Esophagus muscularis mucosa (tissue), 4 donors: ENCODE results near the gene NR5A2. TPM values are rescaled to one million over a fixed set of nuclear protein-coding genes. Genes with fewer than 3 reads are reported as not detected.

Source experiments
- DNase-seq: peaks from one replicate; pipeline ENCODE4 v3.0.0-alpha.2; 2017; ENCODE audit errors: extremely low spot score
- H3K27ac ChIP-seq, 4 donors: fragments of 200-600 bp; sonication (generic); replicated peaks in 1 of 4; 1 replicate in 3 of 4; 2 replicates in 1 of 4; pipeline ENCODE4 v1.5.1; 2016 to 2019; ENCODE audit warnings: mild to moderate bottlenecking in 1 of 4
- H3K27me3 ChIP-seq, 4 donors: fragments of 200-600 bp; sonication (generic); one replicate each; pipeline versions ENCODE4 v1.5.1 to v1.6.0; 2016 to 2019
- H3K36me3 ChIP-seq, 4 donors: fragments of 200-600 bp; sonication (generic); one replicate each; pipeline ENCODE4 v1.5.1; 2016 to 2019
- H3K4me1 ChIP-seq, 4 donors: fragments of 200-600 bp; sonication (generic); one replicate each; pipeline ENCODE4 v1.5.1; 2016 to 2019
- H3K4me3 ChIP-seq, 4 donors: fragments of 200-600 bp; sonication (generic); 1 replicate in 2 of 4; 2 replicates in 2 of 4; pipeline ENCODE4 v1.5.1; 2016 to 2019; ENCODE audit warnings: mild to moderate bottlenecking in 4 of 4, moderate library complexity in 1 of 4
- H3K9me3 ChIP-seq, 4 donors: fragments of 200-600 bp; sonication (generic); 1 replicate in 3 of 4; 2 replicates in 1 of 4; pipeline ENCODE4 v1.5.1; 2016 to 2019
- EP300 ChIP-seq: sonication (generic); formaldehyde crosslinking; IDR thresholded peaks from one replicate; pipeline ENCODE4 v1.6.1; 2017; ENCODE audit warnings: antibody characterized with exemption
- POLR2A ChIP-seq: fragments of 450-650 bp; IDR thresholded peaks from one replicate; pipeline ENCODE4 v1.6.1; 2017; ENCODE audit warnings: antibody characterized with exemption, moderate library complexity, mild to moderate bottlenecking, low read depth
- POLR2AphosphoS5 ChIP-seq, 2 donors: sonication (generic); formaldehyde crosslinking; IDR thresholded peaks; one replicate each; pipeline ENCODE4 v1.6.1; 2017; ENCODE audit warnings: antibody characterized with exemption in 2 of 2
- WGBS: methylation state at CpG from one replicate; pipeline ENCODE4 v1.1.5; 2018; 5-methylcytosine and 5-hydroxymethylcytosine counted together
- intact Hi-C: fragments of 100-400 bp; cut with DNase I; formaldehyde crosslinking; loops from one replicate; pipeline ENCODE4 v1.15.1; 2023
- total RNA-seq, 4 donors: library from RNA; depleted of rRNA; stranded (reverse); fragments of >200 nt; gene quantifications; one replicate each; pipeline versions ENCODE4 v1.1.0 to v1.2.1, GENCODE V29; 2016
- TF ChIP-seq, protein P1 (sequence below), 3 experiments: fragments of 200-600 bp in 2 of 3; fragments of 450-650 bp in 1 of 3; sonication (generic) in 2 of 3; IDR thresholded peaks; one replicate each; pipeline ENCODE4 v1.5.1; 2017 to 2019; ENCODE audit warnings: antibody characterized with exemption in 3 of 3, mild to moderate bottlenecking in 2 of 3, moderate library complexity in 1 of 3

Gene NR5A2
- total RNA-seq, 4 donors from 2014 or later, result 0.83 to 4.0 (median 2.9) TPM

- intact Hi-C loops, result no loop called here
- no peak for DNase-seq
- TF ChIP-seq POLR2A (no peak), EP300 (no peak), POLR2AphosphoS5 (IDR thresholded peaks at IDR 0.05) (no peak)
- TF ChIP-seq, protein P1, sequence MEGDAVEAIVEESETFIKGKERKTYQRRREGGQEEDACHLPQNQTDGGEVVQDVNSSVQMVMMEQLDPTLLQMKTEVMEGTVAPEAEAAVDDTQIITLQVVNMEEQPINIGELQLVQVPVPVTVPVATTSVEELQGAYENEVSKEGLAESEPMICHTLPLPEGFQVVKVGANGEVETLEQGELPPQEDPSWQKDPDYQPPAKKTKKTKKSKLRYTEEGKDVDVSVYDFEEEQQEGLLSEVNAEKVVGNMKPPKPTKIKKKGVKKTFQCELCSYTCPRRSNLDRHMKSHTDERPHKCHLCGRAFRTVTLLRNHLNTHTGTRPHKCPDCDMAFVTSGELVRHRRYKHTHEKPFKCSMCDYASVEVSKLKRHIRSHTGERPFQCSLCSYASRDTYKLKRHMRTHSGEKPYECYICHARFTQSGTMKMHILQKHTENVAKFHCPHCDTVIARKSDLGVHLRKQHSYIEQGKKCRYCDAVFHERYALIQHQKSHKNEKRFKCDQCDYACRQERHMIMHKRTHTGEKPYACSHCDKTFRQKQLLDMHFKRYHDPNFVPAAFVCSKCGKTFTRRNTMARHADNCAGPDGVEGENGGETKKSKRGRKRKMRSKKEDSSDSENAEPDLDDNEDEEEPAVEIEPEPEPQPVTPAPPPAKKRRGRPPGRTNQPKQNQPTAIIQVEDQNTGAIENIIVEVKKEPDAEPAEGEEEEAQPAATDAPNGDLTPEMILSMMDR (IDR thresholded peaks at IDR 0.05), result no peak
- H3K4me3 ChIP-seq, result no peak overlapping the region
- H3K4me1 ChIP-seq, result no peaks in the 10 kb centered on the region
- no peaks in the 10 kb centered on the region for H3K36me3 ChIP-seq
- 95% methylated on average over 15 of the region's 15 CpGs for WGBS
- peaks cover 0 to 10% (median 0%) of the 10 kb centered on the region in 4 donors for H3K27me3 ChIP-seq
- no peak overlapping the region for H3K27ac ChIP-seq
- H3K9me3 ChIP-seq, result no peaks in the 10 kb centered on the region
These were observed 30.8 kb downstream of the NR5A2 start for GRCh38 chr1:200058341-200058740.

GRCh38 chr1:200062143-200062542 is 34.6 kb downstream of the NR5A2 start:
- TF ChIP-seq POLR2A (no peak), EP300 (no peak), POLR2AphosphoS5 (IDR thresholded peaks at IDR 0.05) (no peak)
- TF ChIP-seq, protein P1 (IDR thresholded peaks at IDR 0.05), result no peak
- intact Hi-C loops, result no loop called here
- Histone ChIP-seq H3K27ac (no peak overlapping the region), H3K27me3 (peaks cover 0 to 15% (median 0%) of the 10 kb centered on the region in 4 donors), H3K36me3 (no peaks in the 10 kb centered on the region), H3K4me1 (no peaks in the 10 kb centered on the region), H3K4me3 (no peak overlapping the region), H3K9me3 (no peaks in the 10 kb centered on the region)
- 76% methylated on average over 2 of the region's 2 CpGs for WGBS
- DNase-seq, result no peak

DNA sequence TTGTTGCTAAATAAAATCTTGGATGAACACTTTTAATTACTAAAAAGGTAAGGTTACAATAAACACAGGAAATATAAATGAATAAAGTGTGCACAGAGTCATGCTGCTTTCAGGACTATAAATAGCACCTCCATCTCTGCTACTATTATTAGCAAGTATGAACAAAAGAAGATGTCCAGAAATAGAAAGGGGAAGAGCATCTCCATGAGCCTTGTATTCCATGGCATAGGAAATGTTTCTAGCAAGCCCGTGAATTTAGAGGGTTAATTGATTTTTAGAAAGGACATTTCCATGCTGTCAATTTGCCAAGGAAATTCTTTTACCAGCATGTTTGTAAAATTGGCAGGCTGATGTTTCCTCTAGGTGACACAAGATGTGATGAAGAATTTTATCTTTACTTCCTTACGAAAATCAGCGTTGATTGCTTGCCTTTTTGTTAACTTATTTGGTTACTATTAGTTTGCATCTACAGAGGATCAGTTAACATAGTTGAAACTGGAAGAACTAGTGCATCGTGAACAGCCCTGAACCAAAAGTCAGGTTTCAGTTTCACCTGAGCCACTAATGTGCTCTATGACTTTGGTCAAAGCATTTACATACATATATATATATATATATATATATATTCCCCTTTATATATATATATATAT is 45.3 kb downstream of the NR5A2 start:
- Histone ChIP-seq H3K4me1 (no peaks in the 10 kb centered on the region), H3K27me3 (peaks cover 0 to under 1% (median 0%) of the 10 kb centered on the region in 4 donors), H3K36me3 (no peaks in the 10 kb centered on the region), H3K27ac (no peak overlapping the region), H3K4me3 (no peak overlapping the region), H3K9me3 (no peaks in the 10 kb centered on the region)
- WGBS, result 71% methylated on average over 4 of the region's 4 CpGs
- DNase-seq, result no peak
- TF ChIP-seq, protein P1 (IDR thresholded peaks at IDR 0.05), result no peak
- no peak for TF ChIP-seq POLR2A
- no peak for TF ChIP-seq EP300
- TF ChIP-seq POLR2AphosphoS5 (IDR thresholded peaks at IDR 0.05), result no peak
- intact Hi-C loops, result no loop called here

DNA sequence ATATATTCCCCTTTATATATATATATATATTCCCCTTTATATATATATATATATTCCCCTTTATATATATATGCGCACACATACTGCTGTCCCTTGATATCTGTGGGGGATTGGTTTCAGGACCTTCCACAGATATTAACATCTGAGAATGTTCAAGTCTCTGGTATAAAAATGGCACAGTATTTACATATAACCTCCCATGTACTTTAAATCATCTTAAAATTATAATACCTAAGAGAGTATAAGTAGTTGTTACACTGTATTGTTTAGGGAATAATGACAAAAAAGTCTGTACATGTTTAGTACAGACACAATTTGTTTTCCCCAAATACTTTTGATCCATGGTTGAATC is 45.8 kb downstream of the NR5A2 start:
- TF ChIP-seq POLR2AphosphoS5 (IDR thresholded peaks at IDR 0.05) (no peak), EP300 (no peak)
- TF ChIP-seq, protein P1 (IDR thresholded peaks at IDR 0.05), result no peak
- intact Hi-C loops, result no loop called here
- no peaks in the 10 kb centered on the region for H3K27me3 ChIP-seq
- 94% methylated on average over 1 of the region's 1 CpG for WGBS
- H3K9me3 ChIP-seq, result no peaks in the 10 kb centered on the region
- H3K4me1 ChIP-seq, result no peaks in the 10 kb centered on the region
- no peaks in the 10 kb centered on the region for H3K36me3 ChIP-seq
- no peak overlapping the region for H3K27ac ChIP-seq
- no peak overlapping the region for H3K4me3 ChIP-seq
- no peak for DNase-seq

GRCh38 chr1:200075522-200075921 is 48.0 kb downstream of the NR5A2 start:
- H3K36me3 ChIP-seq, result no peaks in the 10 kb centered on the region
- no peak overlapping the region for H3K4me3 ChIP-seq
- no peaks in the 10 kb centered on the region for H3K9me3 ChIP-seq
- WGBS, result 44% methylated on average over 8 of the region's 8 CpGs
- peak overlapping the region in 1 of 4 donors; percentile 19 for H3K27ac ChIP-seq
- intact Hi-C loops, result no loop called here
- no peak for DNase-seq
- TF ChIP-seq EP300 (no peak), POLR2AphosphoS5 (IDR thresholded peaks at IDR 0.05) (no peak)
- TF ChIP-seq, protein P1 (IDR thresholded peaks at IDR 0.05), result no peak
- H3K4me1 ChIP-seq, result no peaks in the 10 kb centered on the region
- H3K27me3 ChIP-seq, result no peaks in the 10 kb centered on the region
